Sigmoid colon (tissue), 7 donors: ENCODE measurements around the gene TCF7L1. TPM values are rescaled to one million over a fixed set of nuclear protein-coding genes. Genes with fewer than 3 reads are reported as not detected.
A peak's percentile ranks its signal among the peaks of the same experiment; 100 is the strongest.

Experiments used
- DNase-seq: peaks from one replicate; pipeline ENCODE4 v3.0.0-alpha.2; 2019
- H3K27ac ChIP-seq, 4 donors: fragments of 200-600 bp; sonication (generic); one replicate each; pipeline ENCODE4 v1.5.1; 2016 to 2019; ENCODE audit warnings: mild to moderate bottlenecking in 1 of 4
- H3K27me3 ChIP-seq, 3 donors: fragments of 200-600 bp; sonication (generic); one replicate each; pipeline ENCODE4 v1.5.1; 2019; ENCODE audit warnings: mild to moderate bottlenecking in 1 of 3
- H3K36me3 ChIP-seq, 4 donors: fragments of 200-600 bp; sonication (generic); one replicate each; pipeline ENCODE4 v1.5.1; 2016 to 2019
- H3K4me1 ChIP-seq, 4 donors: fragments of 200-600 bp; sonication (generic); one replicate each; pipeline ENCODE4 v1.5.1; 2017 to 2019
- H3K4me3 ChIP-seq, 4 donors: fragments of 200-600 bp; sonication (generic); one replicate each; pipeline ENCODE4 v1.5.1; 2017 to 2019; ENCODE audit warnings: mild to moderate bottlenecking in 2 of 4, moderate library complexity in 1 of 4
- H3K9me3 ChIP-seq, 4 donors: fragments of 200-600 bp in 3 of 4; sonication (generic) in 3 of 4; one replicate each; pipeline versions ENCODE4 v1.5.1 to v1.6.1; 2013 to 2019
- CTCF ChIP-seq, 4 experiments: fragments of 450-650 bp in 3 of 4; fragments of 200-600 bp in 1 of 4; IDR thresholded peaks; one replicate each; pipeline ENCODE4 v1.5.1; 2016 to 2019; ENCODE audit warnings: antibody characterized with exemption in 4 of 4, mild to moderate bottlenecking in 3 of 4, moderate library complexity in 2 of 4
- EP300 ChIP-seq, 4 donors: sonication (generic); formaldehyde crosslinking; IDR thresholded peaks; one replicate each; pipeline ENCODE4 v1.6.1; 2017; ENCODE audit warnings: antibody characterized with exemption in 4 of 4
- POLR2A ChIP-seq, 2 donors: fragments of 450-650 bp; IDR thresholded peaks; one replicate each; pipeline ENCODE4 v1.6.1; 2016; ENCODE audit warnings: antibody characterized with exemption in 2 of 2, mild to moderate bottlenecking in 2 of 2, moderate library complexity in 2 of 2
- POLR2AphosphoS5 ChIP-seq, 4 donors: sonication (generic); formaldehyde crosslinking; IDR thresholded peaks; one replicate each; pipeline ENCODE4 v1.6.1; 2017; ENCODE audit warnings: antibody characterized with exemption in 4 of 4
- WGBS, 2 donors: extraction: QIAGEN DNeasy Blood & Tissue Kit; methylation state at CpG; one replicate each; pipeline ENCODE4 v1.1.7; 2013; 5-methylcytosine and 5-hydroxymethylcytosine counted together
- intact Hi-C: fragments of 100-400 bp; cut with DNase I; formaldehyde crosslinking; loops from one replicate; pipeline ENCODE4 v1.15.1; 2023
- polyA plus RNA-seq, 3 donors: library from polyadenylated mRNA; stranded (reverse); fragments of 200-250 nt; gene quantifications; one replicate each; pipeline ENCODE4 v1.2.3, GENCODE V29; 2013
- total RNA-seq, 4 donors: library from RNA; depleted of rRNA; stranded (reverse); fragments of >200 nt; gene quantifications; one replicate each; pipeline ENCODE4 v1.1.0, GENCODE V29; 2016
- donor health status: healthy with polysubstance abuse.
- donor health status: Bipolar disorder and iron deficiency.
- donor health status: healthy.

TCF7L1 gene
- total and polyA plus RNA-seq, 7 donors = 1.2 to 15.2 (median 4.0) TPM

GRCh38 chr2:85134255-85134895, 1.2 kb downstream of the TCF7L1 start:
- Histone ChIP-seq H3K27ac (peak overlapping the region; percentile 79 to 87 (median 84)), H3K27me3 (no peaks in the 10 kb centered on the region), H3K4me1 (peaks cover 0 to 44% (median 36%) of the 10 kb centered on the region in 4 donors), H3K36me3 (no peaks in the 10 kb centered on the region), H3K4me3 (peak overlapping the region; percentile 59 to 95 (median 84)), H3K9me3 (no peaks in the 10 kb centered on the region)
- TF ChIP-seq EP300 (IDR thresholded peaks at IDR 0.05) = no peak
- no peak for TF ChIP-seq POLR2AphosphoS5 (IDR thresholded peaks at IDR 0.05)
- no peak for TF ChIP-seq CTCF (IDR thresholded peaks at IDR 0.05)
- no peak for TF ChIP-seq POLR2A (IDR thresholded peaks at IDR 0.05)
- 6 to 14% methylated on average over 45 of the region's 45 CpGs for WGBS, 2 donors
- peak; percentile 73 for DNase-seq
- intact Hi-C loops = loop anchor here (2.0 to 5.0 kb wide), 2 partner anchors 164 to 168 kb away; partner anchors contain the start of gene KCMF1

GRCh38 chr2:85134896-85135659, 1.9 kb downstream of the TCF7L1 start:
- Histone ChIP-seq H3K4me1 (peaks cover 0 to 44% (median 36%) of the 10 kb centered on the region in 4 donors), H3K27ac (peak overlapping the region; percentile 79 to 87 (median 84))
- WGBS, 2 donors = 33 to 65% methylated on average over 46 of the region's 46 CpGs

GRCh38 chr2:85135660-85135914, 2.4 kb downstream of the TCF7L1 start:
- WGBS, 2 donors = 73 to 86% methylated on average over 4 of the region's 4 CpGs
- no peak for DNase-seq
- no peak overlapping the region for H3K4me3 ChIP-seq
- H3K9me3 ChIP-seq = no peaks in the 10 kb centered on the region
- H3K27ac ChIP-seq = peak overlapping the region; percentile 79 to 87 (median 84)
- intact Hi-C loops = loop anchor here (2.0 to 5.0 kb wide), 2 partner anchors 97 to 165 kb away; partner anchors contain the start of gene KCMF1
- no peaks in the 10 kb centered on the region for H3K27me3 ChIP-seq
- peaks cover 0 to 44% (median 36%) of the 10 kb centered on the region in 4 donors for H3K4me1 ChIP-seq
- H3K36me3 ChIP-seq = no peaks in the 10 kb centered on the region
- TF ChIP-seq CTCF (IDR thresholded peaks at IDR 0.05) = no peak
- no peak for TF ChIP-seq EP300 (IDR thresholded peaks at IDR 0.05)
- TF ChIP-seq POLR2AphosphoS5 (IDR thresholded peaks at IDR 0.05) = no peak
- TF ChIP-seq POLR2A (IDR thresholded peaks at IDR 0.05) = no peak

More at GRCh38 chr2:85134896-85135659, 1.9 kb downstream of the TCF7L1 start:
- H3K36me3 ChIP-seq = no peaks in the 10 kb centered on the region
- peak overlapping the region; percentile 59 to 95 (median 84) for H3K4me3 ChIP-seq
- DNase-seq = no peak
- no peaks in the 10 kb centered on the region for H3K27me3 ChIP-seq
- H3K9me3 ChIP-seq = no peaks in the 10 kb centered on the region
- TF ChIP-seq EP300 (IDR thresholded peaks at IDR 0.05) (no peak), CTCF (IDR thresholded peaks at IDR 0.05) (no peak), POLR2AphosphoS5 (IDR thresholded peaks at IDR 0.05) (no peak), POLR2A (IDR thresholded peaks at IDR 0.05) (no peak)
- intact Hi-C loops = loop anchor here (2.0 to 5.0 kb wide), 3 partner anchors 97 to 167 kb away; partner anchors contain the start of gene KCMF1

DNA sequence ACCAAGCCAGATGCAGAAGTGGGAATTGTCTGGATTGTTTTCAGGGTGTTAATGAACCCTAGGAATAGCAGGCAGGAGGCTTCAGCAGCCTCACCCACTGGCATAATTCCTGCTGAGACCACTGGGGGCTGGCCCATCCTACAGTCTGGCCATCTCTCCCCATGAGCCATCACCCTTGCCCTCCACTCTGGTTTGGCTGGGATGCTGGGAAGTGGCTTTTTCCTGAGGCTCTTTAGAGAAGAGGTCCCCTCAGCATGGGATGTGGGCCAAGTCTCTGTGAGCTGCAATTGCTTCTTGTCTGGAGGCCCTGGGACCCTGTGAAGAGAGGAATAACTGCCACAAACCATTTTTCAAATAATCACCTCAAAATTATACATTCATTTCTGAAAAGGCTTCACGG, 4.0 kb downstream of the TCF7L1 start:
- TF ChIP-seq EP300 (IDR thresholded peaks at IDR 0.05) = no peak
- TF ChIP-seq POLR2A (IDR thresholded peaks at IDR 0.05) = no peak
- TF ChIP-seq POLR2AphosphoS5 (IDR thresholded peaks at IDR 0.05) = no peak
- no peak for TF ChIP-seq CTCF (IDR thresholded peaks at IDR 0.05)

More for the DNA sequence above, 4.0 kb downstream of the TCF7L1 start:
- WGBS, 2 donors = 70 to 82% methylated on average over 1 of the region's 1 CpG
- Histone ChIP-seq H3K9me3 (no peaks in the 10 kb centered on the region), H3K27ac (peak overlapping the region in 1 of 4 donors; percentile 49), H3K36me3 (no peaks in the 10 kb centered on the region), H3K4me1 (peaks cover 0 to 42% (median 29%) of the 10 kb centered on the region in 4 donors), H3K4me3 (no peak overlapping the region), H3K27me3 (no peaks in the 10 kb centered on the region)
- intact Hi-C loops = loop anchor here (5.0 kb wide), 1 partner anchor 95 kb away; no protein-coding TSS in a partner anchor
- no peak for DNase-seq
